Spinal cord (tissue), 10 donors: ENCODE measurements around the gene CFAP47. TPM values are rescaled to one million over a fixed set of nuclear protein-coding genes. Genes with fewer than 3 reads are reported as not detected.

Source experiments
- DNase-seq, 6 donors: peaks; one replicate each; pipeline versions ENCODE4 v3.0.0 to v3.0.0-alpha.2; 2013 to 2015; ENCODE audit warnings: low spot score in 6 of 6, low read depth in 4 of 6
- H3K27ac ChIP-seq: one replicate; pipeline ENCODE4 v1.5.1; 2013; ENCODE audit warnings: low read depth, low read length, control low read depth
- H3K27me3 ChIP-seq: one replicate; pipeline ENCODE4 v1.6.1; 2013; ENCODE audit warnings: low read length; ENCODE audit not compliant: control insufficient read depth, insufficient read depth
- H3K36me3 ChIP-seq: one replicate; pipeline ENCODE4 v1.6.1; 2013; ENCODE audit warnings: low read length; ENCODE audit not compliant: control insufficient read depth, insufficient read depth
- H3K4me1 ChIP-seq: one replicate; pipeline ENCODE4 v1.6.1; 2013; ENCODE audit warnings: low read length; ENCODE audit not compliant: control insufficient read depth, insufficient read depth
- H3K4me3 ChIP-seq: one replicate; pipeline ENCODE4 v1.5.1; 2013; ENCODE audit warnings: low read depth, low read length, control low read depth
- H3K9me3 ChIP-seq: one replicate; pipeline ENCODE4 v1.6.1; 2013; ENCODE audit warnings: low read length; ENCODE audit not compliant: control insufficient read depth, insufficient read depth
- WGBS: methylation state at CpG from one replicate; pipeline ENCODE4 v1.1.5; 2013; ENCODE audit warnings: missing lambda C conversion rate; ENCODE audit not compliant: insufficient coverage; 5-methylcytosine and 5-hydroxymethylcytosine counted together
- polyA plus RNA-seq, 2 donors: library from polyadenylated mRNA; unstranded; fragments of 120-200 nt; gene quantifications; one replicate each; pipeline ENCODE4 v1.2.1, GENCODE V29; 2013; ENCODE audit not compliant: insufficient read length in 2 of 2
- total RNA-seq, 2 donors: library from RNA; depleted of rRNA in 1 of 2; stranded (reverse); fragments of 120-200 nt in 1 of 2; fragments of >200 nt in 1 of 2; gene quantifications; one replicate each; pipeline versions ENCODE4 v1.2.3 to v1.2.4, GENCODE V29; 2013 to 2014
- donor health status: healthy.

CFAP47 gene
- total and polyA plus RNA-seq, 4 donors, result 3.0 to 16.8 (median 7.2) TPM

DNA sequence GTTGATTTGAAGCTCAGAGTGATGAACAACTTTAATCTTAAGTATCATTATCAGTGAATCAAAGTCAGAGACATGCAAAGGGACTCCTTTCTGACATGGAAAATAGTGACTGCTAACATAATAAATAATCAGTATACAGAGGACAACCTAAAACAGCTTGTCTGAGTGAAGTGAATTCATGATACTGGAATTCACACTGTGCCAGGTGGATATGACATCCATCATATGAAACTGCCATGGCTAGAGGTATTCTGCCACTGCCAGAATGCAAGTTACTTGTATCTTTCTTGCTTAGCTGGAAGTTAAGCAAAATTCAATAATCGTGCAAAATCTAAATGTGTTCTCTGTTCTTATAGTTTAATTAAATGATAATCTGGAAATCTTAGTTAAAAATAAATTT, 429.0 kb downstream of the CFAP47 start:
- no peaks in the 10 kb centered on the region for H3K4me1 ChIP-seq
- H3K36me3 ChIP-seq, result no peaks in the 10 kb centered on the region
- DNase-seq, result no peak
- H3K27me3 ChIP-seq, result no peaks in the 10 kb centered on the region
- WGBS, result no CpG with 5 or more reads among the region's 1 CpG
- no peak overlapping the region for H3K27ac ChIP-seq
- H3K9me3 ChIP-seq, result no peaks in the 10 kb centered on the region
- no peak overlapping the region for H3K4me3 ChIP-seq

- Histone ChIP-seq H3K27ac (no peak overlapping the region), H3K4me3 (no peak overlapping the region), H3K4me1 (no peaks in the 10 kb centered on the region), H3K9me3 (peaks cover 3% of the 10 kb centered on the region), H3K27me3 (no peaks in the 10 kb centered on the region), H3K36me3 (no peaks in the 10 kb centered on the region)
- WGBS, result 50% methylated on average over 1 of the region's 1 CpG
- DNase-seq, result no peak
Measured at GRCh38 chrX:36357855-36358254, 438.3 kb downstream of the CFAP47 start.

- Histone ChIP-seq H3K4me3 (no peak overlapping the region), H3K9me3 (peaks cover 3% of the 10 kb centered on the region)
- no CpG with 5 or more reads among the region's 1 CpG for WGBS
Measured at GRCh38 chrX:36364262-36364661, 444.7 kb downstream of the CFAP47 start.

GRCh38 chrX:36383495-36383894, 464.0 kb downstream of the CFAP47 start:
- no peaks in the 10 kb centered on the region for H3K4me1 ChIP-seq
- H3K27me3 ChIP-seq, result no peaks in the 10 kb centered on the region
- no peak overlapping the region for H3K4me3 ChIP-seq
- no peaks in the 10 kb centered on the region for H3K36me3 ChIP-seq
- no peak for DNase-seq
- H3K27ac ChIP-seq, result no peak overlapping the region
- WGBS, result no CpG with 5 or more reads among the region's 4 CpGs
- no peaks in the 10 kb centered on the region for H3K9me3 ChIP-seq

More at GRCh38 chrX:36364262-36364661, 444.7 kb downstream of the CFAP47 start:
- H3K36me3 ChIP-seq, result no peaks in the 10 kb centered on the region
- H3K27ac ChIP-seq, result no peak overlapping the region
- no peaks in the 10 kb centered on the region for H3K27me3 ChIP-seq
- DNase-seq, result no peak
- H3K4me1 ChIP-seq, result no peaks in the 10 kb centered on the region

GRCh38 chrX:36388901-36389300, 469.4 kb downstream of the CFAP47 start:
- WGBS, result 77% methylated on average over 3 of the region's 4 CpGs
- Histone ChIP-seq H3K9me3 (no peaks in the 10 kb centered on the region), H3K4me1 (no peaks in the 10 kb centered on the region), H3K4me3 (no peak overlapping the region), H3K36me3 (no peaks in the 10 kb centered on the region), H3K27ac (no peak overlapping the region), H3K27me3 (no peaks in the 10 kb centered on the region)
- no peak for DNase-seq

DNA sequence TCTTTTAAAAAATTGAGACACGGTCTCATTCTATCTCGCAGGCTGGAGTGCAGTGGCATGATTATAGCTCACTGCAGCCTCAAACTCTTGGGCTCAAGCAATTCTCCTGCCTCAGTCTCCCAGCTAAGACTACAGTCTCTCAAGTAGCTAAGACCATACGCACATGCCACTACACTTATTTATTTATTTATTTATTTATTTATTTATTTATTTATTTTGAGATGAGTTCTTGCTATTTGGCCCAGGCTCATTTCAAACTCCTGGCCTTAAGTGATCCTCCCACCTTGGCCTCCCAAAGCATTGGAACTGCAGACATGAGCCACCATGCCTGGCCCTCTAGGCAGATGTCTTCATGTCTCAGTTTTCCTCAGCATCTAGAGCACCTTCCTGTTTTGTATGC, 482.2 kb downstream of the CFAP47 start:
- H3K27ac ChIP-seq, result no peak overlapping the region
- H3K9me3 ChIP-seq, result no peaks in the 10 kb centered on the region
- no peak overlapping the region for H3K4me3 ChIP-seq
- no peaks in the 10 kb centered on the region for H3K4me1 ChIP-seq
- DNase-seq, result no peak
- no peaks in the 10 kb centered on the region for H3K27me3 ChIP-seq
- H3K36me3 ChIP-seq, result no peaks in the 10 kb centered on the region
- WGBS, result 84% methylated on average over 2 of the region's 3 CpGs

DNA sequence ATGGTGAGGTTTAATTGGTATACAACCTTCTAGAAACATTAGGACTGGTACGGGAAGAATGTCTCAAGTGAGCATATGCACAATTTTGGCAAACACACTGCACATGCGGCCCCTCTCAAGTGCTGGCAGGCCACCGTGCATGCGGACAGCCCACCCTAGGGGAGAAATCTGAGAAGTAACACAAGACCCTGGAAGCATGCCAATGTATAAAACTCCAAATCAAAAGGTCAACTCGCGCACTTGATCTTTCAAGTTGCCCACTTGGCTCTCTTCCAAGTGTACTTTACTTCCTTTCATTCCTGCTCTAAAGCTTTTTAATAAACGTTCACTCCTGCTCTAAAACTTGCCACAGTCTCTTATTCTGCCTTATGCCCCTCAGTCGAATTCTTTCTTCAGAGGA, 488.3 kb downstream of the CFAP47 start:
- H3K36me3 ChIP-seq, result no peaks in the 10 kb centered on the region
- WGBS, result 69% methylated on average over 5 of the region's 8 CpGs
- H3K4me1 ChIP-seq, result no peaks in the 10 kb centered on the region
- no peak overlapping the region for H3K4me3 ChIP-seq
- H3K9me3 ChIP-seq, result no peaks in the 10 kb centered on the region
- no peak overlapping the region for H3K27ac ChIP-seq
- H3K27me3 ChIP-seq, result no peaks in the 10 kb centered on the region
- peak in 1 of 6 donors; percentile 1 for DNase-seq

GRCh38 chrX:36414056-36414455, 494.5 kb downstream of the CFAP47 start:
- no CpG with 5 or more reads among the region's 2 CpGs for WGBS
- H3K36me3 ChIP-seq, result no peaks in the 10 kb centered on the region
- H3K27ac ChIP-seq, result no peak overlapping the region
- H3K27me3 ChIP-seq, result no peaks in the 10 kb centered on the region
- DNase-seq, result no peak
- H3K4me1 ChIP-seq, result no peaks in the 10 kb centered on the region
- no peaks in the 10 kb centered on the region for H3K9me3 ChIP-seq
- H3K4me3 ChIP-seq, result no peak overlapping the region

- Histone ChIP-seq H3K36me3 (no peaks in the 10 kb centered on the region), H3K27ac (no peak overlapping the region), H3K27me3 (no peaks in the 10 kb centered on the region), H3K4me1 (no peaks in the 10 kb centered on the region), H3K9me3 (no peaks in the 10 kb centered on the region), H3K4me3 (no peak overlapping the region)
- no peak for DNase-seq
- WGBS, result 50% methylated on average over 1 of the region's 1 CpG
Measured at GRCh38 chrX:36422368-36422767, 502.8 kb downstream of the CFAP47 start.

- Histone ChIP-seq H3K27ac (no peak overlapping the region), H3K9me3 (no peaks in the 10 kb centered on the region), H3K4me3 (no peak overlapping the region), H3K36me3 (no peaks in the 10 kb centered on the region), H3K4me1 (no peaks in the 10 kb centered on the region), H3K27me3 (no peaks in the 10 kb centered on the region)
- no peak for DNase-seq
- no CpG with 5 or more reads among the region's 3 CpGs for WGBS
Measured at GRCh38 chrX:36431819-36432218, 512.3 kb downstream of the CFAP47 start.
